ENCODE results near the gene AQP12B.
"Not testable (repeated sequence)": the region's sequence is repeated elsewhere in the genome, so short reads cannot be mapped to it uniquely, and the experiment has no call there.

AQP12B gene

GRCh38 chr2:240701091-240701735 is 18.5 kb upstream of the AQP12B start:
- DNase-seq: no peak

- DNase-seq: not testable (repeated sequence)
These were observed 17.9 kb upstream of the AQP12B start for GRCh38 chr2:240700616-240701015.

GRCh38 chr2:240699835-240700234 is 17.1 kb upstream of the AQP12B start:
- DNase-seq: not testable (repeated sequence)

GRCh38 chr2:240698852-240699561 is 16.3 kb upstream of the AQP12B start:
- not testable (repeated sequence) for DNase-seq

- DNase-seq: not testable (repeated sequence)
These were observed 13.8 kb upstream of the AQP12B start for GRCh38 chr2:240696469-240696868.

- not testable (repeated sequence) for DNase-seq
These were observed 12.9 kb upstream of the AQP12B start for GRCh38 chr2:240695593-240695992.

- not testable (repeated sequence) for DNase-seq
These were observed 11.6 kb upstream of the AQP12B start for GRCh38 chr2:240694304-240694703.

- DNase-seq: not testable (repeated sequence)
These were observed 10.2 kb upstream of the AQP12B start for GRCh38 chr2:240692583-240693561.

GRCh38 chr2:240691631-240692420 is 9.1 kb upstream of the AQP12B start, which contains the start of gene AQP12A:
AQP12A (plus strand) TSS chr2:240691866; CDS start chr2:240691914, 48 bp downstream.
- not testable (repeated sequence) for DNase-seq

GRCh38 chr2:240691075-240691427 is 8.4 kb upstream of the AQP12B start:
- DNase-seq: not testable (repeated sequence)

- DNase-seq: not testable (repeated sequence)
These were observed 7.9 kb upstream of the AQP12B start for GRCh38 chr2:240690421-240691074.

GRCh38 chr2:240689975-240690374 is 7.3 kb upstream of the AQP12B start:
- DNase-seq: no peak

GRCh38 chr2:240688553-240688919 is 5.9 kb upstream of the AQP12B start:
- DNase-seq: no peak

- DNase-seq: no peak
These were observed 5.3 kb upstream of the AQP12B start for GRCh38 chr2:240687741-240688552.

- DNase-seq: no peak
These were observed 4.5 kb upstream of the AQP12B start for GRCh38 chr2:240687045-240687740.

GRCh38 chr2:240686460-240686859 is 3.8 kb upstream of the AQP12B start:
- DNase-seq: no peak

GRCh38 chr2:240685771-240686371 is 3.2 kb upstream of the AQP12B start:
- no peak for DNase-seq

- DNase-seq: not testable (repeated sequence)
These were observed 1.5 kb upstream of the AQP12B start for GRCh38 chr2:240683980-240684728.

All from activated naive CD4-positive, alpha-beta T cell treated with Interleukin-2 at 50 U/mL for 16 hours (primary cell).